SK-N-SH treated with all-trans-retinoic acid at 6 μM for 48 hours (cell line): ENCODE data around the gene ASPHD1.

Experiments
- ATAC-seq: fragments of 200-7000 bp; cut with Tn5 transposase; 3 replicates; pipeline ENCODE4 v1.9.1; 2020; ENCODE audit warnings: mild to moderate bottlenecking, moderate library complexity
- ARNTL ChIP-seq: fragments of 450-650 bp; formaldehyde crosslinking; IDR thresholded peaks from 2 replicates; pipeline ENCODE4 v1.5.0; 2020; ENCODE audit warnings: low read depth, mild to moderate bottlenecking, moderate library complexity, borderline replicate concordance
- CSRNP3 ChIP-seq: fragments of 250-450 bp; sonication (Bioruptor Pico); IDR thresholded peaks from 2 replicates; pipeline ENCODE4 v1.5.1; 2021; ENCODE audit warnings: mild to moderate bottlenecking, moderate library complexity
- ESRRG ChIP-seq: fragments of 250-450 bp; sonication (Bioruptor Pico); IDR thresholded peaks from 2 replicates; pipeline ENCODE4 v1.6.1; 2021; ENCODE audit warnings: mild to moderate bottlenecking
- GLIS3 ChIP-seq: fragments of 250-450 bp; sonication (Bioruptor Pico); IDR thresholded peaks from 2 replicates; pipeline ENCODE4 v1.5.0; 2020; ENCODE audit warnings: mild to moderate bottlenecking, moderate library complexity
- ISL1 ChIP-seq: fragments of 250-450 bp; sonication (Bioruptor Pico); IDR thresholded peaks from 2 replicates; pipeline ENCODE4 v2.1.2; 2022; ENCODE audit warnings: mild to moderate bottlenecking, moderate library complexity
- OSR1 ChIP-seq: fragments of 250-450 bp; sonication (Bioruptor Pico); IDR thresholded peaks from 2 replicates; pipeline ENCODE4 v1.8.0; 2022; ENCODE audit warnings: moderate library complexity, mild to moderate bottlenecking, inconsistent platforms
- PPARA ChIP-seq: fragments of 250-450 bp; sonication (Bioruptor Pico); IDR thresholded peaks from 2 replicates; pipeline ENCODE4 v1.5.0; 2020; ENCODE audit warnings: mild to moderate bottlenecking, borderline replicate concordance
- RARB ChIP-seq: fragments of 250-450 bp; sonication (Bioruptor Pico); IDR thresholded peaks from 2 replicates; pipeline ENCODE4 v1.8.0; 2021; ENCODE audit warnings: mild to moderate bottlenecking, moderate library complexity
- SNAI2 ChIP-seq: fragments of 250-450 bp; sonication (Bioruptor Pico); IDR thresholded peaks from 2 replicates; pipeline ENCODE4 v1.5.0; 2020; ENCODE audit warnings: mild to moderate bottlenecking, moderate library complexity
- TCF4 ChIP-seq: fragments of 250-450 bp; sonication (Bioruptor Pico); IDR thresholded peaks from 2 replicates; pipeline ENCODE4 v1.8.0; 2021; ENCODE audit warnings: mild to moderate bottlenecking, moderate library complexity, borderline replicate concordance
- TOX ChIP-seq: fragments of 250-450 bp; sonication (Bioruptor Pico); IDR thresholded peaks from 2 replicates; pipeline ENCODE4 v1.8.0; 2021; ENCODE audit warnings: mild to moderate bottlenecking, moderate library complexity, borderline replicate concordance
- ZC3H10 ChIP-seq: fragments of 250-450 bp; sonication (Bioruptor Pico); IDR thresholded peaks from 2 replicates; pipeline ENCODE4 v1.5.1; 2021; ENCODE audit warnings: mild to moderate bottlenecking, moderate library complexity
- ZFP3 ChIP-seq: fragments of 250-450 bp; sonication (Bioruptor Pico); IDR thresholded peaks from 2 replicates; pipeline ENCODE4 v1.5.0; 2020; ENCODE audit warnings: mild to moderate bottlenecking, moderate library complexity
- ZFP30 ChIP-seq: fragments of 450-650 bp; formaldehyde crosslinking; IDR thresholded peaks from 2 replicates; pipeline ENCODE4 v1.5.0; 2022; ENCODE audit warnings: mild to moderate bottlenecking, moderate library complexity
- ZNF565 ChIP-seq: fragments of 450-650 bp; formaldehyde crosslinking; conservative IDR thresholded peaks from 2 replicates; pipeline ENCODE4 v1.5.0; 2020; ENCODE audit warnings: low read depth, mild to moderate bottlenecking, moderate library complexity
- ZNF70 ChIP-seq: fragments of 450-650 bp; formaldehyde crosslinking; IDR thresholded peaks from 2 replicates; pipeline ENCODE4 v1.5.0; 2020; ENCODE audit warnings: mild to moderate bottlenecking, moderate library complexity
- ZNF8 ChIP-seq: fragments of 450-650 bp; formaldehyde crosslinking; IDR thresholded peaks from 2 replicates; pipeline ENCODE4 v1.5.0; 2020; ENCODE audit warnings: mild to moderate bottlenecking, moderate library complexity
- TF ChIP-seq, protein P1 (sequence below): fragments of 250-450 bp; sonication (Bioruptor Pico); IDR thresholded peaks from 2 replicates; pipeline ENCODE4 v1.8.0; 2020; ENCODE audit warnings: mild to moderate bottlenecking, moderate library complexity, borderline replicate concordance
- TF ChIP-seq, protein P2 (sequence below): fragments of 250-450 bp; sonication (Bioruptor Pico); IDR thresholded peaks from 2 replicates; pipeline ENCODE4 v1.5.0; 2020; ENCODE audit warnings: mild to moderate bottlenecking, moderate library complexity
- TF ChIP-seq, protein P3 (sequence below): fragments of 250-450 bp; sonication (Bioruptor Pico); IDR thresholded peaks from 2 replicates; pipeline ENCODE4 v1.8.0; 2021; ENCODE audit warnings: low read depth, mild to moderate bottlenecking, moderate library complexity, borderline replicate concordance

Gene ASPHD1

DNA sequence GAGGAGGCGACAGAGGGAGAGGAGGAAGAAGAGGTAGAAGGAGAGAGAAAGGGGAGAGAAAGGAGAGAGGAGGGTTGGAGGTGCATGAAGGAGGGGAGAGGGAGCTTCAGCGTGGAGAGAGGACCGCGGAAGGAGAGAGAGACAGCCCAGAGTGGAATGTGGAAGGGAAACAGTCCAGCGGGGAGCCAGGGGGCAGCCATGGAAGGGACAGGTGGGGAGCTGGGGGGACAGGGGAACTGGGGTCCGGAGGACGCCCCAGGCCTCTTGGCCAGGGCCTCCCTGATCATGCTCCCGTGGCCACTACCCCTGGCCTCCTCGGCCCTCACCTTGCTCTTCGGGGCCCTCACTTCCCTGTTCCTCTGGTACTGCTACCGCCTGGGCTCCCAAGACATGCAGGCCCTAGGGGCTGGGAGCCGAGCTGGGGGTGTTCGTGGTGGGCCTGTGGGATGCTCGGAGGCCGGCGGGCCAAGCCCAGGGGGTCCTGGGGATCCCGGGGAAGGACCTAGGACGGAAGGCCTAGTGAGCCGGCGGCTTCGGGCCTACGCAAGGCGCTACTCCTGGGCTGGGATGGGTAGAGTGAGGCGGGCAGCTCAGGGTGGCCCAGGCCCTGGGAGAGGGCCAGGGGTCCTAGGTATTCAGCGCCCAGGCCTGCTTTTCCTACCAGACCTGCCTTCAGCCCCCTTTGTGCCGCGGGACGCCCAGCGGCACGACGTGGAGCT lies 759 bp downstream of the ASPHD1 start (continued):
- TF ChIP-seq, protein P1, sequence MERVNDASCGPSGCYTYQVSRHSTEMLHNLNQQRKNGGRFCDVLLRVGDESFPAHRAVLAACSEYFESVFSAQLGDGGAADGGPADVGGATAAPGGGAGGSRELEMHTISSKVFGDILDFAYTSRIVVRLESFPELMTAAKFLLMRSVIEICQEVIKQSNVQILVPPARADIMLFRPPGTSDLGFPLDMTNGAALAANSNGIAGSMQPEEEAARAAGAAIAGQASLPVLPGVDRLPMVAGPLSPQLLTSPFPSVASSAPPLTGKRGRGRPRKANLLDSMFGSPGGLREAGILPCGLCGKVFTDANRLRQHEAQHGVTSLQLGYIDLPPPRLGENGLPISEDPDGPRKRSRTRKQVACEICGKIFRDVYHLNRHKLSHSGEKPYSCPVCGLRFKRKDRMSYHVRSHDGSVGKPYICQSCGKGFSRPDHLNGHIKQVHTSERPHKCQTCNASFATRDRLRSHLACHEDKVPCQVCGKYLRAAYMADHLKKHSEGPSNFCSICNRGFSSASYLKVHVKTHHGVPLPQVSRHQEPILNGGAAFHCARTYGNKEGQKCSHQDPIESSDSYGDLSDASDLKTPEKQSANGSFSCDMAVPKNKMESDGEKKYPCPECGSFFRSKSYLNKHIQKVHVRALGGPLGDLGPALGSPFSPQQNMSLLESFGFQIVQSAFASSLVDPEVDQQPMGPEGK (CRISPR knock-in tag) = no peak
- TF ChIP-seq CSRNP3 (CRISPR knock-in tag) (no peak), ZC3H10 (CRISPR knock-in tag) (no peak), ZNF8 (no peak), TOX (CRISPR knock-in tag) (no peak), ARNTL (CRISPR knock-in tag) (no peak)
- TF ChIP-seq, all 23 proteins: peak for 0

GRCh38 chr16:29901607-29901945 lies 1.3 kb downstream of the ASPHD1 start:
- TF ChIP-seq GLIS3 (CRISPR knock-in tag) = no peak
- ATAC-seq = peak; percentile 3

- ATAC-seq = no peak
- TF ChIP-seq ZFP3 = peak; percentile 92
- TF ChIP-seq, protein P2, sequence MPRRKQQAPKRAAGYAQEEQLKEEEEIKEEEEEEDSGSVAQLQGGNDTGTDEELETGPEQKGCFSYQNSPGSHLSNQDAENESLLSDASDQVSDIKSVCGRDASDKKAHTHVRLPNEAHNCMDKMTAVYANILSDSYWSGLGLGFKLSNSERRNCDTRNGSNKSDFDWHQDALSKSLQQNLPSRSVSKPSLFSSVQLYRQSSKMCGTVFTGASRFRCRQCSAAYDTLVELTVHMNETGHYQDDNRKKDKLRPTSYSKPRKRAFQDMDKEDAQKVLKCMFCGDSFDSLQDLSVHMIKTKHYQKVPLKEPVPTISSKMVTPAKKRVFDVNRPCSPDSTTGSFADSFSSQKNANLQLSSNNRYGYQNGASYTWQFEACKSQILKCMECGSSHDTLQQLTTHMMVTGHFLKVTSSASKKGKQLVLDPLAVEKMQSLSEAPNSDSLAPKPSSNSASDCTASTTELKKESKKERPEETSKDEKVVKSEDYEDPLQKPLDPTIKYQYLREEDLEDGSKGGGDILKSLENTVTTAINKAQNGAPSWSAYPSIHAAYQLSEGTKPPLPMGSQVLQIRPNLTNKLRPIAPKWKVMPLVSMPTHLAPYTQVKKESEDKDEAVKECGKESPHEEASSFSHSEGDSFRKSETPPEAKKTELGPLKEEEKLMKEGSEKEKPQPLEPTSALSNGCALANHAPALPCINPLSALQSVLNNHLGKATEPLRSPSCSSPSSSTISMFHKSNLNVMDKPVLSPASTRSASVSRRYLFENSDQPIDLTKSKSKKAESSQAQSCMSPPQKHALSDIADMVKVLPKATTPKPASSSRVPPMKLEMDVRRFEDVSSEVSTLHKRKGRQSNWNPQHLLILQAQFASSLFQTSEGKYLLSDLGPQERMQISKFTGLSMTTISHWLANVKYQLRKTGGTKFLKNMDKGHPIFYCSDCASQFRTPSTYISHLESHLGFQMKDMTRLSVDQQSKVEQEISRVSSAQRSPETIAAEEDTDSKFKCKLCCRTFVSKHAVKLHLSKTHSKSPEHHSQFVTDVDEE (CRISPR knock-in tag) = no peak
Measured at GRCh38 chr16:29903590-29903989, 3.3 kb downstream of the ASPHD1 start.

- no peak for TF ChIP-seq ZFP30 (CRISPR knock-in tag)
- TF ChIP-seq, protein P1 (CRISPR knock-in tag) = no peak
- TF ChIP-seq ZNF70 (CRISPR knock-in tag) = no peak
- no peak for TF ChIP-seq ARNTL (CRISPR knock-in tag)
- no peak for TF ChIP-seq ZNF565 (CRISPR knock-in tag)
- no peak for TF ChIP-seq GLIS3 (CRISPR knock-in tag)
- no peak for TF ChIP-seq ZFP3
- TF ChIP-seq ZC3H10 (CRISPR knock-in tag) = no peak
- no peak for TF ChIP-seq OSR1 (CRISPR knock-in tag)
- no peak for TF ChIP-seq ZNF8
- no peak for TF ChIP-seq PPARA (CRISPR knock-in tag)
- no peak for ATAC-seq
Measured at GRCh38 chr16:29904947-29905346, 4.7 kb downstream of the ASPHD1 start.

DNA sequence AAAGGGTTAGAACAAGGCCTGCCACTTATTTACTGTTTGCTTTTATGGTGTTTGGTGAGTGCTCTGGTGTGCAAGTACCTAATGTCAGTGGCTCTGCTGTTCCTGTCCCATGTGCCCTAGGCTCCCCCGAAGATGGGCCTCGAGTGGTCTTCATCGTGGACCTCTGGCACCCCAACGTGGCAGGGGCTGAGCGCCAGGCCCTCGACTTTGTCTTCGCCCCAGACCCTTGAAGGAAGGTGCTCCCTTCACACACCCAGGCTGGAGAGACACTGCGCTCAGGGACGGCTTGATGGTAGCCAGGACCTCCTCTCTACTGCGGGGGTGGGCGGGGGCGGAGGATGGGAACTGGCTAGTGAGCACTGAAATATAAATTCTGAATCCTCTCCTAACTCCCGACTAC lies 5.4 kb downstream of the ASPHD1 start:
- TF ChIP-seq TOX (CRISPR knock-in tag) (no peak), ZC3H10 (CRISPR knock-in tag) (no peak), TCF4 (CRISPR knock-in tag) (no peak), PPARA (CRISPR knock-in tag) (no peak), GLIS3 (CRISPR knock-in tag) (no peak), ISL1 (CRISPR knock-in tag) (no peak), OSR1 (CRISPR knock-in tag) (no peak), ARNTL (CRISPR knock-in tag) (no peak), ZNF565 (CRISPR knock-in tag) (no peak), SNAI2 (CRISPR knock-in tag) (no peak), RARB (CRISPR knock-in tag) (no peak), ESRRG (CRISPR knock-in tag) (no peak), ZFP3 (no peak), ZNF8 (no peak)
- TF ChIP-seq, protein P3, sequence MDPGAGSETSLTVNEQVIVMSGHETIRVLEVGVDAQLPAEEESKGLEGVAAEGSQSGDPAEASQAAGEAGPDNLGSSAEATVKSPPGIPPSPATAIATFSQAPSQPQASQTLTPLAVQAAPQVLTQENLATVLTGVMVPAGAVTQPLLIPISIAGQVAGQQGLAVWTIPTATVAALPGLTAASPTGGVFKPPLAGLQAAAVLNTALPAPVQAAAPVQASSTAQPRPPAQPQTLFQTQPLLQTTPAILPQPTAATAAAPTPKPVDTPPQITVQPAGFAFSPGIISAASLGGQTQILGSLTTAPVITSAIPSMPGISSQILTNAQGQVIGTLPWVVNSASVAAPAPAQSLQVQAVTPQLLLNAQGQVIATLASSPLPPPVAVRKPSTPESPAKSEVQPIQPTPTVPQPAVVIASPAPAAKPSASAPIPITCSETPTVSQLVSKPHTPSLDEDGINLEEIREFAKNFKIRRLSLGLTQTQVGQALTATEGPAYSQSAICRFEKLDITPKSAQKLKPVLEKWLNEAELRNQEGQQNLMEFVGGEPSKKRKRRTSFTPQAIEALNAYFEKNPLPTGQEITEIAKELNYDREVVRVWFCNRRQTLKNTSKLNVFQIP (CRISPR knock-in tag) = no peak
- TF ChIP-seq, protein P2 (CRISPR knock-in tag) = no peak
- TF ChIP-seq, all 23 proteins: peak for 0
- no peak for ATAC-seq
